ENCODE results near the gene TMEM37.

Gene TMEM37

DNA sequence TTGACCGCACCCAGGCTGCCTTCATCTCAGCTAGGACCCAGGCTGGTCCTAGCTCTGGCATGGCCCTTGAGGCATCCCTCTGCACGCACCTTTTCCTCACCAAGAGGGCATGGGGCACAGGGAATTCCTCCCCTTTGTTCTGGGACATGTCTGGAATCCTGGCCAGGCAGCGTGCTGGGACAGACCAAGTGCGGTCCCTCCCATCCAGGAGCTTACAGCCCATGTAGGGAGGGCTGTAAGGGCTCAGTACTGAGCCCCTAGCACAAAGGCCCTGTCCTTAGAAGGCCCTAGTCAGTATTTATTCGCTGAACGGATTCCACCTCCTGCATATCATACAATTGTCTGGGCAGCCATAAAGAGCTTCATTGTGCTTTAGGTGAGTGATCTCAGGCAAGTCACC, 3.0 kb downstream of the TMEM37 start:
- no peak for DNase-seq (ENCODE audit: low read depth)

DNA sequence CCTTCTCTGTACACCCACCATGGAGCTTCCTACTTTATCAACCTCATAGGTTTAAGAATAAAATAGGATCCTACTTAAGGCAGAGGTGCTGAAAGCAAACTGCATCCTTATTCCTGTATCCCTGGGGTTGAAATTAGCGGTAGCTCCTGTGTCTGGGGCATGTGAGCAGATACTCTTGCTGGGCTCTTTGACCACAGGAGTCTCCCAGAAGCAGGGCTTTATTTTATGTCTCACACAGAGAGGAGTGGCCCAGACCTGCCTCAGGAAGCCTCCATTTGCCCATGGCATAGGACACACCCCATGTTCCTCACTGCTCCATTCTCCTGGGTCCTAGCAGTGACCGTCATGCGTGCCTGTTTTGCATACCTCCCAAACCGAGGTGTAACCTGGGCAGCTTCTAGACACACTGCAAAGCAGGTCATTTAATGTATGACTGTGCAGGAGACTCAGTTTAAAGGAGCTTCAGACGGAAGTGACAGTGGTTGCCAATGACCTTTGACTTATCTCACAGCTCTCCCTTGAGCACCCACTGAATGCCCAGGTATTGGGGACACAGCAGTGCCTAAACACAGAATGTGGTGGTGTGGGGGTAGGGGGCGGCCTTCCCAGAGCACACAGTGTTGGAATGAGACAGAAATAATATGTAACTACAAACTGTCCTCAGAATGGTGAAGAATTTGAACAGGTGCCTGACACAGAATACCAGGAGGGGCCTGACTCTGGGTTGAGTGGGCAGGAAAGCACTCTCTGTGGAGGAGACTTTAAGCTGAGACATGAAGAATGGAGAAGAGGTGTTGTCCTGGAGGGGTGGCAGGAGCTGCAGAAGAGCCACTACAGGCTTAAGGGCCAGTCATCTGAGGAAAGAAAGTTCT, 3.7 kb downstream of the TMEM37 start:
- DNase-seq (ENCODE audit: low read depth) = no peak

DNA sequence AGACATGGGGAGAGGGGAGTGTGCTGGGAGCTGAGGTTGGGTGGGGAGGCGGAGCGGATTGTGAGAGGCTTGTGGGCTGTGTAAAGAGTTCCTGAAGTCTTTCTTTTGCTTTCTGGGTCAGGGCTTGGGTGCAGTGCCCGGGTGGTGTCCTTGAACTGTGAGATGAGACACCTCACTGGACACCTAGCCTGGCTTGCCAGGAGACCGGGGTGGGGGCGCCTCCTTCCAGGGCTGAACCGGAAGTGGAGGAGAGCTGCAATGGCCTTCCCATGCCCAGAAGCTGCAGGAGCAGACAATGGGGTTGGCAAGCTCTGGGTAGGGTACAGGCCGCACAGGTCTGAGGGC, 4.3 kb downstream of the TMEM37 start:
- DNase-seq (ENCODE audit: low read depth) = no peak

GRCh38 chr2:119436993-119437772, 5.5 kb downstream of the TMEM37 start:
- no peak for DNase-seq (ENCODE audit: low read depth)

DNA sequence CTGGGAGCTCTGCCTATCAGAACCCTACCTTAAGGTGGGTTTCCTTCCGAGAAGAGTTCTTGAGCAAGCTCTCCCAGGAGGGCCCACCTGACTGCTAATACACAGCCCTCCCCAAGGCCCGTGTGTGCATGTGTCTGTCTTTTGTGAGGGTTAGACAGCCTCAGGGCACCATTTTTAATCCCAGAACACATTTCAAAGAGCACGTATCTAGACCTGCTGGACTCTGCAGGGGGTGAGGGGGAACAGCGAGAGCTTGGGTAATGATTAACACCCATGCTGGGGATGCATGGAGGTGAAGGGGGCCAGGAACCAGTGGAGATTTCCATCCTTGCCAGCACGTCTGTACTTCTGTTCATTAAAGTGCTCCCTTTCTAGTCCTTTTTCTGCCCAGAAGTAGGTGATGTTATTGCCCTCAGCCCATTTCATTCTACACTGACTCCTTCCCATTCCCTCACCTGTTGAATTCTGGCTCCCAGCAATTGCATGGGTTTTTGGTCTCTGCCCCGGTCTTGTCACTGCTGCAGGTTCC, 6.5 kb downstream of the TMEM37 start:
- no peak for DNase-seq (ENCODE audit: low read depth)

GRCh38 chr2:119438726-119439284, 7.2 kb downstream of the TMEM37 start:
- no peak for DNase-seq (ENCODE audit: low read depth)

DNA sequence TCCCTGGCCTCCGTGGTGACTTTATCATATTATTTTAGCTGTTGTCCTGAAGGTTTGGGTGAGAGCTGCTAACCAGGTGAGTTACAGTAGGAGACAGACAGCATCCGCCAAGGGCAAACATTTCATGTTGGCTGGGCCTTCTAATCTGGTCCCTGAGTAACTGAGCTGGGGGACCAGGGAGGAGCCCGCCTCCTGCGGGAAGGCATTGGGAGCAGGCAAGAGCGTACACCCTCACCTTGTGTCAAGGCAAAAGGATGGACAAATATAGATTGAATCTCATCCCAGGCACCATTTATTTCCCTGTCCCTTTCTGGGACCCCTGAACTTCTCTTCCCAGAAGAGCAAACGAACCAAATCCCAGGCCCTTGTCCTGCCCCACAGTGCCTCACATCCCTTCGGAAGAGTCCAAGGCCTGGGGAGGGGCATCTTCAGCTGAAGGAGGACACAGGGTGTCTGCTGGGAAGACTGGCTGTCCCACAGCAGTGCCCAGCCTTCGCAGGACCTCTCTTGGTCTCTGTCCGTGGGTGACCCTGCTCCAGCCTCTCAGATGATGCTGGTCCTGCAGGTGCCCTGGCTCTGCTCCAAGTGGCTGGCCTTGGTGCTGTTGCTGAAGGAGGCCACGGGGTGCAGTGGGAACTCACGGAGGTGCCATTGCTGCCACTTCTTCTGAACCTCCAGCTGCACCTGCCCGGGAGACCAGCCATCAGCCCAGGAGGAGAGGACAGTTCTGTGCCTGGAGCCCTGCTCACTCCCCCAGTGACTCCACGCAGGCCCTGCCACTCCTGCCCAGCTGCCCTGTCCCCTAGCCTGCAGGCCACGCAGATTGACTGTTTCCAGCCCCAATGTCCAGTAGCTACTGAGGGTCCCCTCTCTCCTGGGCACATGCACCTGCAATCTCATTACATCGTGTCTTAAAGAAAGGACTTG, 8.2 kb downstream of the TMEM37 start:
- DNase-seq (ENCODE audit: low read depth) = no peak

GRCh38 chr2:119440501-119440870, 8.8 kb downstream of the TMEM37 start:
- no peak for DNase-seq (ENCODE audit: low read depth)

DNA sequence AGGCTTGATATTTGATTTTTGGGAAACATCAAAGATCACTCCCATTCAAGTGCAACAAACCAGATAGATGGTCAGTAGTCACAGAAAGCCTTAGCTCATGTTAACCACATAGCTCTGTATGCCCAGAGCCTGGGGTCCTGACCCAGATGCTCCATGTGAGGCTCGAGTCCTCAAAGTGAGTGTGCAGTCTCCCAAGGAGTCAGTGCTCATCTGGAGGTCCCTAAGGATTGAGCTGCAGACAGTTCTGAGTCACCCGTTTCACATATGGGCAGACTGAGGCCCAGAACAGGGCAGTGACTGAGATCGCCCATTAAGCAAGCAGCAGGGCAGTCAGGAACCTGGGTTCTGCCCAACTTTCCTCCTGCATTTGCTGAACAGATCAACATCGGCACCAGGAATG, 9.2 kb downstream of the TMEM37 start:
- no peak for DNase-seq (ENCODE audit: low read depth)

DNA sequence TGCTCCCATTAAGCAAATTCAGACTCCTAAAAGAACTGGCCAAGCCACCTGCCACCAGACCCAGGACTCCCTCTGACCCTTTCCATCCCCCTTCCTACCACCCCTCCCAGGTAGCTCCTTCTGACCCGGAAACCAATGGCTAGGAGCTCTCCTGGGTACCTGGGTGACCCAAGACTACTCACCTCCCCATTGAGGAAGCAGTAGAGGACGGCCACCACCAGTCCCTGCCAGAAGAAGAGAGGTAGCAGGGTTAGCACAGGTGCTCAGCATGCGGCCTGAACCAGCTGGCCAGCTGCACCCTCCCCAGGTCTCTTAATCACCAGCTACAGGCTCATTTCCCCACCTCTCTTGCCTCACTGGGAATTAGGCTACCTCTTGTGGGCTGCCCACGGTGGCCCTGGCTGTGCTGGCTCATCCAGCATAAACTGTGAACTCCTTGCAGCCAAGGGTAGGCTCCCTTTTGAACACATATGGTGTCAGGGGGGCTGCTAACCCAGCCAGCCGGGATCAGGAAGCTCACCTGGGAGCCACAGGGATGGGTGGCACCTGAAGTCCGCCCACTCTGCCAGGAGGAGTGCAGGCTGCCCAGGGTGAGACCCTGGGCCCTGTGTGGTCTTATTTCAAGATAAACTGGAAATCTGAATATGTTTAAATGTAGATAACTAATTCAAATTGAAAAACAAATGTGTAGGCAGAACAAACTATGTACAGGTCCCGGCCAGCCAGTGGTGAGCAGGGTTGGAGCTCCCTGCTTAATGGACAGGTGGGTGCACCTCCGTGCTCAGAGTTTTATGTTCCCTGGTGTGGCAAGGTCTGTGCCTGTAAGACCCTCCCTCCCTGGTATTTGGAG, 9.9 kb downstream of the TMEM37 start:
- no peak for DNase-seq (ENCODE audit: low read depth)

- no peak for DNase-seq (ENCODE audit: low read depth)
Measured at GRCh38 chr2:119442226-119442619, 10.6 kb downstream of the TMEM37 start.

GRCh38 chr2:119442850-119443249, 11.2 kb downstream of the TMEM37 start:
- DNase-seq (ENCODE audit: low read depth) = no peak

- DNase-seq (ENCODE audit: low read depth) = no peak
Measured at GRCh38 chr2:119446037-119446436, 14.4 kb downstream of the TMEM37 start.

DNA sequence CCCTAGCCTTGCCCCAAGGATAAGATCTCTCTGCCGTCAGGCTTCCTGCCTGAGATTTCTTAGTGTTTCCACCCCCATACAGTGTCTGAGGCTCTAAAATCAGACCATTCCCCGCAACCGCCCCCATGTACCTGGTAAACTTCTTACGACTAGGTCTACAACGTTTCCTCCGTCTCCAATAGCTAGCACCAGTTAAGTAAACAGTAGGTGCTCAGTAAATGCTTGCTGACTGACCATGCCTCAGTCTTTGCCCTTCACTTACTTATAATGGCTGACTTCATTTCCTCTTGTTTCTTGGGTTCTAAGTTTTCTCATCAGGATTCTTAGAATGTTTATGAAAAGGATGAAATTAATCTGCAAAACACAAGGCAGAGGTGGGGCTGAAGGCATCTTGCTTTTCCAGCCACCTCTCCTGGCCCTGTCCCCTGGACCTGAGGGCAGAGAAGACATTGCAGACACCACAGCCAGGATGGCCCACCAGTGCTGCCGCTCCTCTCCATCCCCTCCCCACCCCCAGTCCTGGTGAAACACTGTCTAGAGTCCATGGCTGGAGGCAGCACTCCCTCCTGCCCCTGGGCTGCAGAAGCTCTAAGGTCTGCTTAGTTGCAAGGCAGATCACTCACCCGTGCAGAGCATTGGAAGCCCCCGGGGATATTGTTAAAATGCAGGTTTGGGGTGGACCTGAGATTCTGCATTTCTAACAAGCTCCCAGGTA, 16.9 kb downstream of the TMEM37 start:
- DNase-seq (ENCODE audit: low read depth) = no peak

DNA sequence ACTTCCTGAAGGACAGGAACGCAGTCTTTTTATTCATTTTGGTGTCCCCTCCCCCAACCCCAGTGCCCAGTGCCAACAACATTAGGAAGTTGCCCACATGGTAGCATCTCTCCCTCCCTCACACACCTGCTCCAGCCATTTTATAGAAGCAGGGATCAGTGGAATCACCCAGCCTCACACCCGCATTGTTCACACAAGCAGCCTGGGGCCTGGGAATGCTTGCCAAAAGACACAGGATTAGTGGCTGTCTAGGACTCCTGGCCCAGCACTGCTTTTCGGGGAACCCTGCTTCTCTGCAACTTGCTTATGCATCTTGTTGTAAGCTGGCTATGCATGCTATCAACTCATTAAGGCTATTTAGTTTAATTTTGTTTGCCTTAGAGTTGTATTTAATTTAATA, 17.9 kb downstream of the TMEM37 start:
- no peak for DNase-seq (ENCODE audit: low read depth)

DNA sequence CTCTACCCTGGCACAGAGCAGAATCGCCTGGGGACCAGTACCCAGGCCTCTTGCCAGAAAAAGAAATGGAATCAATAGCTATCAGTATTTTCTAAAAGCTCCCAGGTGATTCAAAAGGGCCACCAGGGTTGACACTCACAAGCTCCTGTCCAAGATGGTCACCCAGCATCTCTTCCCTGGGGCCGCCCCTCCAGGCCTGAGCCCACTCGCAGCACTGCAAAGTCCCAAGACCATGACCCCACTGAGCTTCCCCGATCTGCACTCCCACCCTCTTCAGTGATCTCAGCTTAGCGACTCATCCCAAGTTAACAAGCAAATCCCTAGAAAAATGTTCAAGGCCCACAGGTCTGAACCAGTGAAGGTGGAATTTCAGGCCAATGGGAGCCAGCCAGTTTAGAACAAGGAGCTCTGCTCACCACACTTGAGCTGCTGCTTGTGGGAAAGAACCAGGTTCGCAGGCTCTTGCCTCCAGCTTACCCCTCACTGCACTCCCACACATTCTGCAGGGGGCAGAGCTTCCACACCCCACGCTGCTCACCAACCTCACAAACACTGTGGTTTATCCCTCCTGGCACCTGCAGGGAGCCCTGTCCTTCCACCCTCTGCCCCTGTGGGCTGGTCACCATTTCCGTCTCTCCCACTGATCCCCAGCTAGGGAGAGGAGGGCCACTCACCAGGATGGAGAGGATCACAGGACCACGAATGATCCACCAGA, 19.8 kb downstream of the TMEM37 start:
- no peak for DNase-seq (ENCODE audit: low read depth)

DNA sequence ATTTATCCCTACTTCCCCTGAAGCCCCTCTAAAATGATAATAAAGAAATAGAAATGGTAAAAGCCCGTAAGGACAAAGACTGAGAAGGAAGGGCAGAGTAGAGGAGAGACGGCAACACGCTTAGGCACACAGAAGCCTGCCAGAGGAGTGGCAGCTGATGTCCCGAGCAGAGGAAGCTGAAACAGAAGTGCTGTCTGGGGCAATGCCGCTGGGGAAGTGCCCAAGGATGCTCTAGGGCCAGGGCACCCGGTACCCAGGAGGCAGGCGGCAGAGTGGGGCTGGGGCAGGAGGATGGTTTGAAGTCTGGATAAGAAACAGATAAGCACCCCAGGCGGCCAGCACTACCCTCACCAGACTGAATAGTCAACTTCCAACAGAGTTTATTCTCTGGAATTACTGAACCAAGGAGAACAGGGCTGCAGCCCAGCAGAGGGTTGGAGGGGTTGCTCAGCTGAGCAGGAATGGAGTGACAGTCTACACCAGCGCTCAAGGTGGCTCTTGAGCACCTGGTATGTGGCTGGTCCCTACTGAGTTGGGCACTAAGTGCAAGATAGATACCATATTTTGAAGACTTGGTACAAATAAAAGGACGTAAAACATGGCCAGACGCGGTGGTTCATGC, 22.4 kb downstream of the TMEM37 start:
- no peak for DNase-seq (ENCODE audit: low read depth)

DNA sequence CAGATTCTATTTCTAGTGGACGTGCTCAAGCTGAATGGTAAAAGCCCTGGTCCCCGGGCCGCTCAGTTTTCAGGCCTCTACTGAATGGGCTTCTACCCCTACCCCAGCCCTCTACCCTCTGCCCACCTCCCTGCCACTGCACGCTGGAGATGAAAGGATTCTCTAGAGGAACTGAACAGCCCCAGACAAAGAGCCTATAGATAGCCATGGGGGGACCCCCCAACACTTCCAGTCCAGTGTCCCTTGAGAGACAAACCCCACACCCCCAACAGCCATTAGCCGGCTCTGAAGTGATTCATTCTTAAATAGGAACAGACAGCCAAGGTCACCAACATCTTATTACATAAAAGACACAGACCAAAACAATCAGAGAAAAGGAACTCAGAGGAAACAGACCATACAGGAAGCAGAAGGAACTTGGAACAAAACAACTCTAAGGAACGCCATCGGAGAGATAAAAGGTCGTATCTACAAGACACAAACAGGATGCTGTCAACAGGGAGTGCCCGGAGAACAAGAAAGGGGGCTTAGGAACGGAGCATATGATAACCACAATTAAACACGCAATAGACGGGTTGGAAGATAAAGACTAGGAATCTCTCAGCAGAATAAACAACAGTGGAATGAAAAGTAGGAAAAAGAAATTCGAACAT, 23.5 kb downstream of the TMEM37 start:
- DNase-seq (ENCODE audit: low read depth) = no peak

GRCh38 chr2:119460076-119460475, 28.4 kb downstream of the TMEM37 start:
- DNase-seq (ENCODE audit: low read depth) = no peak
